NCI-H2227 (cell line): ENCODE results near the gene THUMPD3.

Experiments
- DNase-seq: peaks from one replicate; lab custom pipeline; 2025; ENCODE audit not compliant: unreplicated experiment; lab: John Stamatoyannopoulos, UW

The THUMPD3 gene

DNA sequence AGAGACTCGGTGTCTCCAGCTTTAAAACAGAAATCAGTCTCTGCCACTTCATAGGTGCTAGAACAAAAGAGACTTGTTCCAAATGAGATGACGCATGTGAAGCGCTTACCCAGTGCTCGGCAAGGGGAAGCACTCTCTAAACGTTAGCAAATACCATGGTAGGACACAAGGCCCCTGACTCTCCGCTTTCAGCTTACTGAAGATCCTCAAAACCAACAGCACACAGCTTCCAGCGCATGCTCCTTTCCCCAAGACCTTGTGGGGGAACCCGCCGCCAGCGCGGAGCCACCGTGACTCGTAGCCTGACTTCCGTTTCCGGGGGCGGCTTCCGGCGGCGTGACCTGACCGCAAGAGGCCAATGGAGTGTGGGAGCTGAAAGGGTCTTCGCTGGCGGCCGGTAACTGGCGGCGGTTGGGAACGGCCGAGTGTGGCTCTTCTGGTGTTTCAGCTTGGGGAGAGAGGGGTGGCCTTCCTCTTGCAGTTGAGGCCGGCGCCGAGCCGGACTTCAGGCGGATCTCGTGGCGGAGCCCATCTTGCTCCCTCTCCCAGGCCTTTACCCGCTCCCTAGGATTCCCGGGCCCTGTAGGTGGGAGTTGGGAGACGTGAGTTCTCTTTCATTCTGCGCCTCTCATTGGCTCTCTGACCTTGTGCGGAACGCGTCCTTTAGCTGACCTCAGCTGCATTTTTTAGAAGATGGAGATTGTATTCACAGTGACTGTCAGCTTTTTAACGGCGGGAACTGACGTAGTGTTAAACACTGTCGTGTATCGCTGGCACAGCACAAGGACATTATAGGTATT is at the start of gene THUMPD3:
Gene THUMPD3 (plus strand): TSS at position 324 of the 800 bp plus-strand sequence. CDS start 2,015 bp downstream, outside the sequence.
- peak; percentile 88 for DNase-seq

GRCh38 chr3:9314796-9315195 is 48.1 kb upstream of the THUMPD3 start:
- DNase-seq, result no peak

DNA sequence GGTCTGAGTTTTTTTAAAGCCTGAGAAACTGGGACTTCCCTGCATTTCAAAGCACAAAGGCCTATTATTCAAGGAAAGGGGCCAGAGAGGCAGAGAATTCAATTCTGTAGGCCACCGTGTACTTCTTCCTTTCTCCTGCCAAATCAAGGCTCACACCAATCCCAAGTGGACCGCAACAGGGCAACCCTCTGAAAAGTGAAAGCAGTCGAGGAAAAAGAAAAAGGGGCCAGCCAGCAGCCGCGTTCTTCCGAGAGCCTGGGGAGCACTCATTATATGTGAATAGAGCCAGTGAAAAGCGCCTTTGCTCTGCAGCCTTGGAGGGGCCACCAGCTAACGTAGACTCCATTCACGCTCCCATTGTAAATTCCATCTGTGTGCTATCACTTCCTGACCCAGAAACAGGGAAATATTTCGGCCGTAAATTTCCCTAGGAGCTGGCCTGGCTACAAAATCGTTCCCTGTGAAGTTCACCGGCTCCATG is 45.9 kb upstream of the THUMPD3 start:
- DNase-seq, result no peak

DNA sequence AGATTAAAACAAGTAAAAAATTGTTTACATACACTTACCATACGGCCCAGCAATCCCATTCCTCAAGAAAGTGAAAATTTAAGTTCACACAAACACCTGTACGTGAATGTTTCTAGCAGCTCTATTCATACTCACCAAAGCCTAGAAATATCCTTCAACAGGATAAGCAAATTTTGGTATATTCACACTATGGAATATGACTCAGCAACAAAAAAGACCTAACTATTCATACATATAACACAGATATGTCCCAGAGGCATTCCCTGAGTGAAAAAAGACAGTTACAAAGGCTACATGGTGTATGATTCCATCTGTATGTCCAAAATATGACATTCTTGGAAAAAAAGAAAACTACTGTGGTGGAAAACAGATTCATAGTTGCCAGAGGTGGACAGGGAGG is 40.1 kb upstream of the THUMPD3 start:
- no peak for DNase-seq

- DNase-seq, result no peak
Observed at GRCh38 chr3:9324944-9325343, 37.9 kb upstream of the THUMPD3 start.

- DNase-seq, result no peak
Observed at GRCh38 chr3:9327578-9327977, 35.3 kb upstream of the THUMPD3 start.

DNA sequence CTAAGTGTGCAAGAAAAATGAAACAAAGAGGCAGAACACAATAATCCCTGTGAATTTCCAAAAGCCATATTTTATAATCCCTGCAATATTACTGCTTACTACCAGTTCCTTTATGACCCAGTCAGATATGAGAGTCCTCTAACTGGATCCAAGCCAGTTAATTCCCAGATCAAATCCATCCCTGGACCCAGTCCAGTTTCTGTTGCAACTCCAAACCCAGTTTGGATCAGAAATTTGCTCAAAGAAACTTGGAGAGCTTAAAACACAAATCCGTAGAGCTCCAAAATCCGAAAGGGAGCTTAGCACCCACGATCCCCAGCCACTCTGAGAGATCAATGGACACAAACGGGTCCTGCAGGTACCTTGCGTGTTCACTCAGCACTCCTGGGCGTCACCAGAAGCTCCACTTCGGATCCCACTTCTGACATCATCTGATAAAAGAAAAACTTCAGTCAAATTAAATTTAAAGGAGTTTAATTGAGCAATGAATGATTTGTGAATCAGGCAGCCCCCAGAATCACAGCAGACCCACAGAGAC is 32.6 kb upstream of the THUMPD3 start:
- DNase-seq, result no peak

GRCh38 chr3:9331171-9331570 is 31.7 kb upstream of the THUMPD3 start:
- no peak for DNase-seq

- no peak for DNase-seq
Observed at GRCh38 chr3:9332250-9333030, 30.4 kb upstream of the THUMPD3 start.

DNA sequence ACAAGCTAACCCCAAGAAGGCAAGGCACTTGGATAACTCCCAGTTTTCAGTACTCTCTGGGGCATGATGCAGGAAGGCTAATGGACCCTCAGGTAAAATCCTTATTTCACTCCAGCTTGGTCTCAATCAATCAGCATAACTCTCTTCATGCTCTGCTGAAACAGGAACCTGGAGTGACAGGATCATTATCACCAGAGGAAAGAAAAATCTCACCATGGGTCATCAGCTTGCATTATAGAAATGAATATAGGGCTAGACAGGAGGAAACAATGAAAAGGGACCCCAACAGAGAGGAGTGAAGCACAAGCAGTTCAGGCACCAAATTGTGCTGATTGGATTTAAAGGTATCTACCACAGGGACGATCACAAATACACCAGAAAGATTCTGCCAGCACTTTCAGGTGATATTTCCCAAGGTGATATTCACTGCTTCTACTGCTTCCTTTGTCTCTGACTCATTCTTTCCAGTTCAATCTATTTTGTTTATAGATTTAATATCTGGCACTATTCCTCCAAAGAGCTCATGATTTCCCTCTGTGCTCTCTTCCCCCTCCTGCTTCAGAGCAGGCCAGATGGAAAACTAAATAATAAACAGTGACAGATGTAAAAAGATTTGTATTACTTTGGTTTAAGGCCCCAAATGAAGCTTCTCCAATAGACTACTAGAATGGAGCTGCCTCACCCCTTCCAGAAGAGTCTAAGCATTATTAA is 22.9 kb upstream of the THUMPD3 start:
- no peak for DNase-seq

GRCh38 chr3:9340472-9340902 is 22.4 kb upstream of the THUMPD3 start:
- no peak for DNase-seq

GRCh38 chr3:9342696-9343095 is 20.2 kb upstream of the THUMPD3 start:
- no peak for DNase-seq

DNA sequence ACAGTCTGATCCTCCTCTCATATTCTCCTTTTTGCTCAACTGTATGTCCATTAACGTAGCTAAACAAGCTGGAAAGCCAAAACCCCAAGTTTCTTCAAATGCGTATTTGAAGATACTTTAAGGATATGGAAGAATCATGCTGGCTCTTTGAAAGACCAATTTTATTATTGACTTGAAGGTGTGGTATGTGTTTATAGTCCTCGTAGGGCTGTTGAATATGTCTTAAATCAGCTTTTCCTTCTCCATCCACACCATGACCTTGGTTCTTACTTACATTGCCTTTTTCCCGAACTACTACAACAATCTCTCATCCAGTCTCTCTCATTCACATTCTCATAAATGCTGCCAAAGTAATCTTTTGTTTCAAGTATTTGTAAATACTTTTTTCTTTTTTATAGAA is 19.7 kb upstream of the THUMPD3 start:
- no peak for DNase-seq

- DNase-seq, result no peak
Observed at GRCh38 chr3:9345041-9345440, 17.8 kb upstream of the THUMPD3 start.

DNA sequence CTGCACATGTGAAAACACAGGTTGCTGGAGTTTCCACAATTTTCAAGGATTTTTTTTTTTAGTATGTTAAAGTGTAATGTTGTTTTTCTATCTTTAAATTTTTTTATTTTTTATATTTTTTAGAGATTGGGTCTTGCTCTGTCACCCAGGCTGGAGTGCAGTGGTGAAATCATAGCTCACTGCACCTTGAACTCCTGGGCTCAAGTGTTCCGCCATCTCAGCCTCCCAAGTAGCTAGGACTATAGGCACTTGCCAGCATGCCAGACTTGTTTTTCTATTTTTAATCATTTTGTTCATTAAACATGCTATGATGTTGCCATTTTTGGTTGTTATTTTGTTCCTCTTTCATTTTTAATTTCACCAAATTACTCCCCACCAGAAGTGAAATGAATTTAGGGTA is 16.7 kb upstream of the THUMPD3 start:
- no peak for DNase-seq

GRCh38 chr3:9347081-9347480 is 15.8 kb upstream of the THUMPD3 start:
- no peak for DNase-seq

- no peak for DNase-seq
Observed at GRCh38 chr3:9347887-9348286, 15.0 kb upstream of the THUMPD3 start.

- no peak for DNase-seq
Observed at GRCh38 chr3:9349321-9350117, 13.3 kb upstream of the THUMPD3 start.

DNA sequence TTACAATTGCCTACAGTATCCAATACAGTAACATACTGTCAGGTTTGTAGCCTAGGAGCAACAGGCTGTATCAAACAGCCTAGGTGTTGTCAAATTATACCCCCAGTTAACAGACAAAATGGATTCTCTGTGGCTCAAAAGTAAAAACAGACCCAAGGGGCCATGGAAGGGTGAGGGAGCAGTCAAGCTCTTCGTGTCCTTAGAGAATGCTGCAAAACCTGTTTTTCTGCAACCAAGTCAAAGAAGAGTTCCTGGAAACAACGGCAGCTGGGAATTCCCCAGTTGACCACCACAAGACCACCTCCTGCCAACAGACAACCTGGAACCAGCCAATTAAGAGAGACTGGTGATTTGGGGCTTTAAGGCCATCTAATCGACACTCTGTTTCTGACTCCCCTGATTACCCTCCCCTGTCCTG is 11.1 kb upstream of the THUMPD3 start:
- DNase-seq, result no peak
